ENCODE data around the gene PRICKLE2.

Gene PRICKLE2

GRCh38 chr3:64049832-64050231 lies 175.4 kb downstream of the PRICKLE2 start:
- no peak overlapping the region for H3K27ac ChIP-seq (ENCODE audit: low read depth, low read length)
- H4K20me1 ChIP-seq (ENCODE audit: control insufficient read depth, insufficient read depth, low read depth, low read length) = no peaks in the 10 kb centered on the region
- no peak overlapping the region for H3K4me2 ChIP-seq (ENCODE audit: low read length)

GRCh38 chr3:64049136-64049535 lies 176.1 kb downstream of the PRICKLE2 start:
- TF ChIP-seq, protein P1, sequence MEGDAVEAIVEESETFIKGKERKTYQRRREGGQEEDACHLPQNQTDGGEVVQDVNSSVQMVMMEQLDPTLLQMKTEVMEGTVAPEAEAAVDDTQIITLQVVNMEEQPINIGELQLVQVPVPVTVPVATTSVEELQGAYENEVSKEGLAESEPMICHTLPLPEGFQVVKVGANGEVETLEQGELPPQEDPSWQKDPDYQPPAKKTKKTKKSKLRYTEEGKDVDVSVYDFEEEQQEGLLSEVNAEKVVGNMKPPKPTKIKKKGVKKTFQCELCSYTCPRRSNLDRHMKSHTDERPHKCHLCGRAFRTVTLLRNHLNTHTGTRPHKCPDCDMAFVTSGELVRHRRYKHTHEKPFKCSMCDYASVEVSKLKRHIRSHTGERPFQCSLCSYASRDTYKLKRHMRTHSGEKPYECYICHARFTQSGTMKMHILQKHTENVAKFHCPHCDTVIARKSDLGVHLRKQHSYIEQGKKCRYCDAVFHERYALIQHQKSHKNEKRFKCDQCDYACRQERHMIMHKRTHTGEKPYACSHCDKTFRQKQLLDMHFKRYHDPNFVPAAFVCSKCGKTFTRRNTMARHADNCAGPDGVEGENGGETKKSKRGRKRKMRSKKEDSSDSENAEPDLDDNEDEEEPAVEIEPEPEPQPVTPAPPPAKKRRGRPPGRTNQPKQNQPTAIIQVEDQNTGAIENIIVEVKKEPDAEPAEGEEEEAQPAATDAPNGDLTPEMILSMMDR (IDR thresholded peaks at IDR 0.05; ENCODE audit: low read depth, low read length, poor library complexity, severe bottlenecking) = no peak
- no peak for TF ChIP-seq EZH2phosphoT487 (IDR thresholded peaks at IDR 0.05; ENCODE audit: borderline replicate concordance, low read length)
- Histone ChIP-seq H3K27ac (ENCODE audit: low read depth, low read length) (no peak overlapping the region), H3K4me1 (ENCODE audit: control insufficient read depth, low read length) (peaks cover 9% of the 10 kb centered on the region), H3K9me3 (ENCODE audit: control insufficient read depth, insufficient read depth, low read length) (no peaks in the 10 kb centered on the region), H3K79me2 (ENCODE audit: control insufficient read depth, low read length) (no peaks in the 10 kb centered on the region), H3K4me3 (ENCODE audit: low read length) (no peak overlapping the region), H3K4me2 (ENCODE audit: low read length) (no peak overlapping the region), H3K27me3 (ENCODE audit: control insufficient read depth, low read length) (no peaks in the 10 kb centered on the region), H4K20me1 (ENCODE audit: control insufficient read depth, insufficient read depth, low read depth, low read length) (no peaks in the 10 kb centered on the region), H3K9me2 (replicated peaks; ENCODE audit: control insufficient read depth, low read length) (no peaks in the 10 kb centered on the region), H3K36me3 (ENCODE audit: control insufficient read depth, low read length) (no peaks in the 10 kb centered on the region), H3F3A (ENCODE audit: control insufficient read depth, insufficient read depth) (no peaks in the 10 kb centered on the region)

More at GRCh38 chr3:64049832-64050231, 175.4 kb downstream of the PRICKLE2 start:
- TF ChIP-seq, protein P1 (IDR thresholded peaks at IDR 0.05; ENCODE audit: low read depth, low read length, poor library complexity, severe bottlenecking) = no peak
- no peak for TF ChIP-seq EZH2phosphoT487 (IDR thresholded peaks at IDR 0.05; ENCODE audit: borderline replicate concordance, low read length)
- Histone ChIP-seq H3F3A (ENCODE audit: control insufficient read depth, insufficient read depth) (no peaks in the 10 kb centered on the region), H3K36me3 (ENCODE audit: control insufficient read depth, low read length) (no peaks in the 10 kb centered on the region), H3K4me3 (ENCODE audit: low read length) (no peak overlapping the region), H3K9me3 (ENCODE audit: control insufficient read depth, insufficient read depth, low read length) (no peaks in the 10 kb centered on the region), H3K9me2 (replicated peaks; ENCODE audit: control insufficient read depth, low read length) (no peaks in the 10 kb centered on the region), H3K4me1 (ENCODE audit: control insufficient read depth, low read length) (peaks cover 9% of the 10 kb centered on the region), H3K79me2 (ENCODE audit: control insufficient read depth, low read length) (no peaks in the 10 kb centered on the region), H3K27me3 (ENCODE audit: control insufficient read depth, low read length) (no peaks in the 10 kb centered on the region)

- H3K36me3 ChIP-seq (ENCODE audit: control insufficient read depth, low read length) = no peaks in the 10 kb centered on the region
- no peaks in the 10 kb centered on the region for H3K27me3 ChIP-seq (ENCODE audit: control insufficient read depth, low read length)
- peaks cover 9% of the 10 kb centered on the region for H3K4me1 ChIP-seq (ENCODE audit: control insufficient read depth, low read length)
- H3K27ac ChIP-seq (ENCODE audit: low read depth, low read length) = no peak overlapping the region
- no peaks in the 10 kb centered on the region for H3K9me3 ChIP-seq (ENCODE audit: control insufficient read depth, insufficient read depth, low read length)
- no peaks in the 10 kb centered on the region for H3K9me2 ChIP-seq (replicated peaks; ENCODE audit: control insufficient read depth, low read length)
- no peaks in the 10 kb centered on the region for H3K79me2 ChIP-seq (ENCODE audit: control insufficient read depth, low read length)
- no peak overlapping the region for H3K4me3 ChIP-seq (ENCODE audit: low read length)
- TF ChIP-seq, protein P1 (IDR thresholded peaks at IDR 0.05; ENCODE audit: low read depth, low read length, poor library complexity, severe bottlenecking) = no peak
- no peak for TF ChIP-seq EZH2phosphoT487 (IDR thresholded peaks at IDR 0.05; ENCODE audit: borderline replicate concordance, low read length)
- no peak overlapping the region for H3K4me2 ChIP-seq (ENCODE audit: low read length)
- H4K20me1 ChIP-seq (ENCODE audit: control insufficient read depth, insufficient read depth, low read depth, low read length) = no peaks in the 10 kb centered on the region
- no peaks in the 10 kb centered on the region for H3F3A ChIP-seq (ENCODE audit: control insufficient read depth, insufficient read depth)
These were observed 176.6 kb downstream of the PRICKLE2 start for GRCh38 chr3:64048631-64049061.

Measured in DOHH2 (cell line).